NCI-H1417 (cell line): Measurements from ENCODE around the gene REP15.
A peak's percentile ranks its signal among the peaks of the same experiment; 100 is the strongest.
"Not testable (repeated sequence)": the region's sequence is repeated elsewhere in the genome, so short reads cannot be mapped to it uniquely, and the experiment has no call there.

ENCODE experiments used
- DNase-seq, 3 experiments: peaks; one replicate each; lab custom pipeline; 2025; lab: John Stamatoyannopoulos, UW

REP15 gene

GRCh38 chr12:27696864-27697564 is 767 bp downstream of the REP15 start:
- no peak for DNase-seq

- DNase-seq, result peak; percentile 44 to 79 (median 61)
Measured at GRCh38 chr12:27703720-27704452, 7.6 kb downstream of the REP15 start.

GRCh38 chr12:27705263-27705662 is 9.0 kb downstream of the REP15 start:
- DNase-seq, result no peak

GRCh38 chr12:27707216-27707615 is 11.0 kb downstream of the REP15 start:
- DNase-seq, result no peak

GRCh38 chr12:27709212-27709931 is 13.1 kb downstream of the REP15 start:
- no peak for DNase-seq

- peak in 2 of 3 experiments; percentile 37 to 61 for DNase-seq
Measured at GRCh38 chr12:27709932-27710591, 13.8 kb downstream of the REP15 start.

- DNase-seq, result peak; percentile 86 to 95 (median 94)
Measured at GRCh38 chr12:27710592-27711316, 14.5 kb downstream of the REP15 start, which contains the start of gene MRPS35. TSS of gene MRPS35 (plus strand) at chr12:27710832. CDS start at chr12:27710844, 12 bp downstream.

GRCh38 chr12:27711317-27711682 is 15.1 kb downstream of the REP15 start:
- peak in 2 of 3 experiments; percentile 60 to 80 for DNase-seq

GRCh38 chr12:27711967-27712366 is 15.7 kb downstream of the REP15 start:
- peak in 1 of 3 experiments; percentile 1 for DNase-seq

GRCh38 chr12:27723212-27723611 is 27.0 kb downstream of the REP15 start:
- no peak for DNase-seq

- no peak for DNase-seq
Measured at GRCh38 chr12:27730097-27730588, 33.9 kb downstream of the REP15 start.

GRCh38 chr12:27732281-27732680 is 36.0 kb downstream of the REP15 start:
- peak in 1 of 3 experiments; percentile 18 for DNase-seq

- DNase-seq, result peak; percentile 5 to 54 (median 11)
Measured at GRCh38 chr12:27733052-27733656, 36.9 kb downstream of the REP15 start.

- DNase-seq, result no peak
Measured at GRCh38 chr12:27733791-27734190, 37.5 kb downstream of the REP15 start.

GRCh38 chr12:27734321-27734720 is 38.1 kb downstream of the REP15 start:
- DNase-seq, result not testable (repeated sequence)

- no peak for DNase-seq
Measured at GRCh38 chr12:27743601-27744000, 47.4 kb downstream of the REP15 start.

- peak in 1 of 3 experiments; percentile 16 for DNase-seq
Measured at GRCh38 chr12:27745734-27746133, 49.5 kb downstream of the REP15 start.
